Neuronal stem cell (in vitro differentiated cells): Measurements from ENCODE around the gene PATE1. TPM values are rescaled to one million over a fixed set of nuclear protein-coding genes. Genes with fewer than 3 reads are reported as not detected.
A peak's percentile ranks its signal among the peaks of the same experiment; 100 is the strongest.
"Not testable (repeated sequence)": the region's sequence is repeated elsewhere in the genome, so short reads cannot be mapped to it uniquely, and the experiment has no call there.

Experiments
- DNase-seq: peaks from one replicate; pipeline ENCODE4 v3.0.0-alpha.2; 2013; ENCODE audit warnings: low spot score
- H2AFZ ChIP-seq: one replicate; pipeline ENCODE4 v1.6.1; 2013; ENCODE audit warnings: mild to moderate bottlenecking, low read length, inconsistent platforms
- H2AK5ac ChIP-seq: 2 replicates; pipeline ENCODE4 v1.6.1; 2013; ENCODE audit warnings: low read depth, mild to moderate bottlenecking, inconsistent platforms, low read length, moderate library complexity, mixed read lengths
- H2BK120ac ChIP-seq: 2 replicates; pipeline ENCODE4 v1.6.1; 2013; ENCODE audit warnings: low read depth, mild to moderate bottlenecking, inconsistent platforms, low read length, moderate library complexity, mixed read lengths
- H2BK12ac ChIP-seq: one replicate; pipeline ENCODE4 v1.6.1; 2013; ENCODE audit warnings: low read length, inconsistent platforms
- H2BK15ac ChIP-seq: 2 replicates; pipeline ENCODE4 v1.6.1; 2013; ENCODE audit warnings: mild to moderate bottlenecking, low read length, inconsistent platforms, mixed read lengths
- H2BK5ac ChIP-seq: one replicate; pipeline ENCODE4 v1.6.1; 2013; ENCODE audit warnings: inconsistent platforms, mild to moderate bottlenecking, low read length, moderate library complexity
- H3K14ac ChIP-seq: one replicate; pipeline ENCODE4 v1.6.1; 2013; ENCODE audit warnings: low read length, inconsistent platforms
- H3K18ac ChIP-seq: 2 replicates; pipeline ENCODE4 v1.6.1; 2013; ENCODE audit warnings: low read length, inconsistent platforms
- H3K23ac ChIP-seq: 2 replicates; pipeline ENCODE4 v1.6.1; 2013; ENCODE audit warnings: low read depth, mild to moderate bottlenecking, mixed read lengths, low read length, inconsistent platforms; ENCODE audit not compliant: poor library complexity
- H3K27ac ChIP-seq: replicated peaks from 3 replicates; pipeline ENCODE4 v1.5.1; 2013; ENCODE audit warnings: low read length, inconsistent platforms
- H3K27me3 ChIP-seq, 3 experiments: 2 replicates each; pipeline ENCODE4 v1.6.1; 2013; ENCODE audit warnings: low read length in 3 of 3, mild to moderate bottlenecking in 2 of 3, inconsistent platforms in 1 of 3, low read depth in 1 of 3, mixed read lengths in 1 of 3, moderate library complexity in 1 of 3; ENCODE audit not compliant: control insufficient read depth in 3 of 3, insufficient read depth in 3 of 3
- H3K36me3 ChIP-seq, 2 donors: replicated peaks in 1 of 2; 2 replicates each; pipeline ENCODE4 v1.6.1; 2013; ENCODE audit warnings: low read length in 2 of 2; ENCODE audit not compliant: control insufficient read depth in 2 of 2, insufficient read depth in 2 of 2
- H3K4ac ChIP-seq: 2 replicates; pipeline ENCODE4 v1.6.1; 2013; ENCODE audit warnings: inconsistent platforms, mild to moderate bottlenecking, low read length, moderate library complexity
- H3K4me1 ChIP-seq, 2 donors: 1 replicate in 1 of 2; 2 replicates in 1 of 2; pipeline ENCODE4 v1.6.1; 2013; ENCODE audit warnings: low read length in 2 of 2, low read depth in 1 of 2; ENCODE audit not compliant: control insufficient read depth in 2 of 2, insufficient read depth in 1 of 2
- H3K4me2 ChIP-seq: one replicate; pipeline ENCODE4 v1.6.1; 2013; ENCODE audit warnings: mild to moderate bottlenecking, low read length, inconsistent platforms; ENCODE audit not compliant: insufficient read depth, poor library complexity, severe bottlenecking
- H3K4me3 ChIP-seq, 2 donors: 2 replicates each; pipeline ENCODE4 v1.5.1; 2013; ENCODE audit warnings: low read length in 2 of 2, mild to moderate bottlenecking in 2 of 2, inconsistent platforms in 1 of 2, moderate library complexity in 1 of 2
- H3K79me1 ChIP-seq: one replicate; pipeline ENCODE4 v1.6.1; 2013; ENCODE audit warnings: low read depth, mild to moderate bottlenecking, inconsistent platforms, low read length, moderate library complexity
- H3K9ac ChIP-seq: one replicate; pipeline ENCODE4 v1.6.1; 2013; ENCODE audit warnings: mild to moderate bottlenecking, low read depth, low read length, inconsistent platforms; ENCODE audit not compliant: poor library complexity
- H3K9me3 ChIP-seq, 2 donors: replicated peaks in 1 of 2; 2 replicates each; pipeline versions ENCODE3 to v1.6.1; 2013; ENCODE audit warnings: low read length in 2 of 2, mild to moderate bottlenecking in 2 of 2, inconsistent platforms in 1 of 2, low read depth in 1 of 2, mixed read lengths in 1 of 2, moderate library complexity in 1 of 2; ENCODE audit not compliant: control insufficient read depth in 2 of 2, insufficient read depth in 1 of 2
- H4K8ac ChIP-seq: one replicate; pipeline ENCODE4 v1.6.1; 2013; ENCODE audit warnings: low read depth, mild to moderate bottlenecking, inconsistent platforms, low read length, moderate library complexity
- H4K91ac ChIP-seq: one replicate; pipeline ENCODE4 v1.6.1; 2013; ENCODE audit warnings: low read length, low read depth, mild to moderate bottlenecking, inconsistent platforms; ENCODE audit not compliant: poor library complexity
- WGBS, 2 donors: extraction: QIAGEN DNeasy Blood & Tissue Kit; methylation state at CpG; one replicate each; pipeline ENCODE4 v1.1.7; 2013; ENCODE audit warnings: missing lambda C conversion rate in 2 of 2, mixed read lengths in 1 of 2; ENCODE audit not compliant: insufficient read length in 2 of 2, insufficient replicate concordance in 1 of 2; ENCODE audit errors: extremely low coverage in 2 of 2; 5-methylcytosine and 5-hydroxymethylcytosine counted together
- polyA plus RNA-seq, 2 experiments: library from polyadenylated mRNA; stranded (reverse); fragments of 200-250 nt; gene quantifications; one replicate each; pipeline ENCODE4 v1.2.3, GENCODE V29; 2013

Gene PATE1
- not detected for polyA plus RNA-seq (2013, experiment 1 of 2)
- polyA plus RNA-seq (2013, experiment 2 of 2), result not detected

GRCh38 chr11:125745979-125746378 is at the start of gene PATE1:
TSS of gene PATE1 (plus strand) at chr11:125746279. CDS start at chr11:125746305, 26 bp downstream.
- no peak within 1 kb of the TSS for H3K9ac ChIP-seq
- no peak within 1 kb of the TSS for H3K4me2 ChIP-seq
- H3K79me1 ChIP-seq, result no peaks in the 10 kb centered on the region
- H3K4ac ChIP-seq, result no peak within 1 kb of the TSS
- peaks cover 3 to 6% of the 10 kb centered on the region in 2 donors for H3K4me1 ChIP-seq
- H3K27ac ChIP-seq, result no peak within 1 kb of the TSS
- H2AFZ ChIP-seq, result no peak within 1 kb of the TSS
- no peaks in the 10 kb centered on the region for H3K36me3 ChIP-seq
- no peaks in the 10 kb centered on the region for H3K9me3 ChIP-seq
- no peak within 1 kb of the TSS for H3K4me3 ChIP-seq
- H3K23ac ChIP-seq, result no peak within 1 kb of the TSS
- no peak within 1 kb of the TSS for H2BK120ac ChIP-seq
- H4K91ac ChIP-seq, result no peak within 1 kb of the TSS
- no peak within 1 kb of the TSS for H2BK15ac ChIP-seq
- no peak within 1 kb of the TSS for H3K18ac ChIP-seq
- no CpG with 5 or more reads among the region's 3 CpGs for WGBS, 2 donors
- H4K8ac ChIP-seq, result no peak within 1 kb of the TSS
- no peak for DNase-seq
- H2BK12ac ChIP-seq, result no peak within 1 kb of the TSS
- no peak within 1 kb of the TSS for H2BK5ac ChIP-seq
- no peak within 1 kb of the TSS for H2AK5ac ChIP-seq
- peaks cover 0 to 53% (median 0%) of the 10 kb centered on the region in 3 experiments for H3K27me3 ChIP-seq
- H3K14ac ChIP-seq, result no peak within 1 kb of the TSS

DNA sequence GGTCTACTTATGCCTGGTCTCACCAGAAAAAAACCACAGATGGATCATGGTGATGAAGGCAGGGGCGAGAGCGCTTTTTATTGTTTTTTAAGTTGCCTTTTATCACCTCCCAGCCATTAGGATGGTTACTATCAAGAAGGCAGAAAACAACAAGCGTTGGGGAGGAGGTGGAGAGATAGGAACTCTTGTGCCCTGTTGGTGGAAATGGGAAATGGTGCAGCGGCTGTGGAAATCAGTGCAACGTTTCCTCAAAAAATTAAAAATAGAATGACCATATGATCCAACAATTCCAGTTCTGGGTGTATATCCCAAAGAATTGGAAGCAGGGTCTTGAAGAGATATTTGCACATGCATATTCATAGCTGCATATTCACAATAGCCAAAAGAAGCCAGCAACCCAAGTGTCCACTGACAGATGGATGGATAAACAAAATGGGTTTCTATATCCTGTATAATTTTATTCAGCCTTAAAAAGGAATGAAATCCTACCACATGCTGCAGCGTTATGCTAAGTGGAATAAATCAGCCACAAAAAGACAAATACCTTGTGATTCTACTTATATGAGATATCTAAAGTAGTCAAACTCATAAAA is 45.0 kb upstream of the PATE1 start:
- no peak overlapping the region for H2AFZ ChIP-seq
- H3K14ac ChIP-seq, result no peak overlapping the region
- no peak for DNase-seq
- H2BK5ac ChIP-seq, result no peak overlapping the region
- no peak overlapping the region for H3K9ac ChIP-seq
- no peak overlapping the region for H3K27ac ChIP-seq
- no peak overlapping the region for H3K18ac ChIP-seq
- no peak overlapping the region for H2BK15ac ChIP-seq
- no peak overlapping the region for H3K4me2 ChIP-seq
- H3K4ac ChIP-seq, result no peak overlapping the region
- H2BK120ac ChIP-seq, result no peak overlapping the region
- peaks cover 0 to 2% of the 10 kb centered on the region in 2 donors for H3K9me3 ChIP-seq
- no peak overlapping the region for H3K23ac ChIP-seq
- no peak overlapping the region for H3K4me3 ChIP-seq
- no peaks in the 10 kb centered on the region for H3K79me1 ChIP-seq
- no peak overlapping the region for H2AK5ac ChIP-seq
- peaks cover 4 to 6% of the 10 kb centered on the region in 2 donors for H3K4me1 ChIP-seq
- no peak overlapping the region for H4K8ac ChIP-seq
- no CpG with 5 or more reads among the region's 6 CpGs for WGBS, 2 donors
- H3K36me3 ChIP-seq, result no peaks in the 10 kb centered on the region
- no peak overlapping the region for H2BK12ac ChIP-seq
- H4K91ac ChIP-seq, result no peak overlapping the region
- no peaks in the 10 kb centered on the region for H3K27me3 ChIP-seq

DNA sequence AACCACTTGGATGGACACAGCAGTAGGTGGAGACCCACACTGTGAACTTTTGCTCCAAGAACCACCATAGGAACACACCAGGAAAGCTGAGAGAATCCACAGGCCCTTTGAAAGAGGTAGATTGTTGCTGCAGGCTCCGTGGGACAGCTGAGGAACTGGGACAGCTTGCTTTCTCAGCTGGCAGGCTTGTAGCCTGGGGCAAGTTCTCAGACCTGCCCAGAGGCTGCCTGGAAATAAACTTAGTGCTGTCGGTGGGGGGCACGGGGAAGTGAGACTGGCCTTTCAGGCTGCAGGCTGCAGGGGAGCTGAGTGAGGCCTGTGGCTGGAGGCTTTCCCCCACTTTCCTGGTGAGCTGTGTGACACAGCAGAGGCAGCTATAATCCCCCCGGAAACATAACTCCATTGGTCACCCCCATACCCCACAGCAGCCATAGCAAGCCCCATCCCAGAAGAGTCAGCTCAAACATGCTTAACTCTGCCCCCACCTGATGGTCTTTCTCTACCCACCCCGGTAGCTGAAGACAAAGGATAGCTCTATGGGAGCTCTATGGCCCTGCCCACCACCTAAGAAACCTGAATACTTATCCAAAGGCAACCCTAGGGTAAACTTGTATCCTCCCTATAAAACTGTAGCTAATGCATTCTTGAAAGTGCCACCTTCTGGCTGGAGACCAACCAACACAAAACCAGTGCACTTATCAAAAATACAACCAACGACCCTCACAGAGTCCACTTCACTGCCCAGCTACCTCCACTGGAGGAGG is 44.0 kb upstream of the PATE1 start:
- DNase-seq, result no peak
- no peak overlapping the region for H4K91ac ChIP-seq
- H3K4me1 ChIP-seq, result peaks cover 4 to 6% of the 10 kb centered on the region in 2 donors
- no peak overlapping the region for H2BK12ac ChIP-seq
- H3K27me3 ChIP-seq, result no peaks in the 10 kb centered on the region
- H3K9me3 ChIP-seq, result no peaks in the 10 kb centered on the region
- no peak overlapping the region for H2BK5ac ChIP-seq
- no peak overlapping the region for H3K27ac ChIP-seq
- no peaks in the 10 kb centered on the region for H3K36me3 ChIP-seq
- H2BK120ac ChIP-seq, result no peak overlapping the region
- H4K8ac ChIP-seq, result no peak overlapping the region
- no peak overlapping the region for H3K23ac ChIP-seq
- no peak overlapping the region for H3K4me2 ChIP-seq
- no peaks in the 10 kb centered on the region for H3K79me1 ChIP-seq
- H3K4ac ChIP-seq, result no peak overlapping the region
- H3K14ac ChIP-seq, result no peak overlapping the region
- H2BK15ac ChIP-seq, result no peak overlapping the region
- no peak overlapping the region for H3K4me3 ChIP-seq
- peak overlapping the region; percentile 81 for H2AFZ ChIP-seq
- no peak overlapping the region for H3K18ac ChIP-seq
- no CpG with 5 or more reads among the region's 6 CpGs for WGBS, 2 donors
- no peak overlapping the region for H3K9ac ChIP-seq
- H2AK5ac ChIP-seq, result no peak overlapping the region

- not testable (repeated sequence) for H3K4me1 ChIP-seq, H3K4me2 ChIP-seq, H3K14ac ChIP-seq, H3K27ac ChIP-seq, H2BK15ac ChIP-seq, H4K91ac ChIP-seq, H3K4me3 ChIP-seq, H3K79me1 ChIP-seq, H2BK12ac ChIP-seq, H3K36me3 ChIP-seq, H3K18ac ChIP-seq, H2AFZ ChIP-seq, DNase-seq, H3K9me3 ChIP-seq, H3K4ac ChIP-seq, H4K8ac ChIP-seq, H3K9ac ChIP-seq, H2AK5ac ChIP-seq, H3K23ac ChIP-seq, H3K27me3 ChIP-seq, H2BK120ac ChIP-seq, H2BK5ac ChIP-seq
- WGBS, 2 donors, result no CpG with 5 or more reads among the region's 24 CpGs
Measured at GRCh38 chr11:125704686-125705085, 41.4 kb upstream of the PATE1 start.
